ENCODE measurements around the gene IDE. TPM values are rescaled to one million over a fixed set of nuclear protein-coding genes. Genes with fewer than 3 reads are reported as not detected.

IDE gene
- total RNA-seq, 4 donors from 2014 or later = 22.6 to 59.7 (median 43.0) TPM

DNA sequence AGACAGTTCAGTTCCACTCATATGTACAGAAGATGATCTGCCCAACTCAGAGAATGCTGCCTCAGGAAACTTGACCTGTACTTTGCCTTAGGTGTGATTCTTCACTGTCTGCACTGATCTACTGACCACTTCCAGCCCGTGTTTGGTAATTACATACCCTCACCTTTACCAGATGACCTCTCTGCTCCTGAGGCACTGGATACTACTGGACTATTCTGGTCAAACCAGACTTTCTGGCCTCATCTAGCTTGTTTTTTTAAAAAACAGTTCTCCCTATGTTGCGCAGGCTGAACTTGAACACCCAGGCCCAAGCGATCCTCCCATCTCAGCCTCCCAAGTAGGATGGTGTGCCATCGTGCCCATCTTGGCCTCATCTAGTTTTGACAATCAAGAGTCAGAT, 26.2 kb downstream of the IDE start:
- TF ChIP-seq, protein P1, sequence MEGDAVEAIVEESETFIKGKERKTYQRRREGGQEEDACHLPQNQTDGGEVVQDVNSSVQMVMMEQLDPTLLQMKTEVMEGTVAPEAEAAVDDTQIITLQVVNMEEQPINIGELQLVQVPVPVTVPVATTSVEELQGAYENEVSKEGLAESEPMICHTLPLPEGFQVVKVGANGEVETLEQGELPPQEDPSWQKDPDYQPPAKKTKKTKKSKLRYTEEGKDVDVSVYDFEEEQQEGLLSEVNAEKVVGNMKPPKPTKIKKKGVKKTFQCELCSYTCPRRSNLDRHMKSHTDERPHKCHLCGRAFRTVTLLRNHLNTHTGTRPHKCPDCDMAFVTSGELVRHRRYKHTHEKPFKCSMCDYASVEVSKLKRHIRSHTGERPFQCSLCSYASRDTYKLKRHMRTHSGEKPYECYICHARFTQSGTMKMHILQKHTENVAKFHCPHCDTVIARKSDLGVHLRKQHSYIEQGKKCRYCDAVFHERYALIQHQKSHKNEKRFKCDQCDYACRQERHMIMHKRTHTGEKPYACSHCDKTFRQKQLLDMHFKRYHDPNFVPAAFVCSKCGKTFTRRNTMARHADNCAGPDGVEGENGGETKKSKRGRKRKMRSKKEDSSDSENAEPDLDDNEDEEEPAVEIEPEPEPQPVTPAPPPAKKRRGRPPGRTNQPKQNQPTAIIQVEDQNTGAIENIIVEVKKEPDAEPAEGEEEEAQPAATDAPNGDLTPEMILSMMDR (IDR thresholded peaks at IDR 0.05) = no peak
- no peak for TF ChIP-seq POLR2A (IDR thresholded peaks at IDR 0.05)
- Histone ChIP-seq H3K4me3 (no peak overlapping the region), H3K9me3 (no peaks in the 10 kb centered on the region), H3K27ac (no peak overlapping the region), H3K4me1 (no peaks in the 10 kb centered on the region), H3K27me3 (no peaks in the 10 kb centered on the region), H3K36me3 (no peaks in the 10 kb centered on the region)
- intact Hi-C loops (cut with DNase I; ENCODE audit: low total_unique reads) = no loop called here
- no peak for DNase-seq

DNA sequence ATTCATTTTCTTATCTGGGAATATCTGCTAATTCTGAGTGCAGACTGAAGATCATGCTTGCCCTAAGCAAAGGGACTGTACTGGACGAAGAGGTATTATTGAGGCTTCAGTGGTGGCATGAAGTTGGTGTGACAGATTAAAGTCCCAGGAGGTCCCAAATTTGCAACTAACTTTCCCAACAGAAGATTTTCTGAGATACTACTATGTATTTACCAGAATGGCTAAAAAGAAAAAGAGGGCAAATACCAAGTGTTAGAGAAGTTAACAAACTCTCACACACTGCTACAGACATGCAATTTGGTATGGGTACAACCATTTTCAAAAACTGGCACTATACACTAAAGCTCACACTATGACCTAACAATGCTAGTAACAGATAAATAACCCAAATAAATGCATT, 28.3 kb downstream of the IDE start:
- intact Hi-C loops (cut with DNase I; ENCODE audit: low total_unique reads) = no loop called here
- TF ChIP-seq POLR2A (IDR thresholded peaks at IDR 0.05) = no peak
- TF ChIP-seq, protein P1 (IDR thresholded peaks at IDR 0.05) = no peak
- Histone ChIP-seq H3K27me3 (no peaks in the 10 kb centered on the region), H3K36me3 (no peaks in the 10 kb centered on the region), H3K4me1 (no peaks in the 10 kb centered on the region), H3K27ac (no peak overlapping the region), H3K9me3 (no peaks in the 10 kb centered on the region), H3K4me3 (no peak overlapping the region)
- no peak for DNase-seq

GRCh38 chr10:92544296-92544695, 29.6 kb downstream of the IDE start:
- TF ChIP-seq POLR2A (IDR thresholded peaks at IDR 0.05) = no peak
- TF ChIP-seq, protein P1 (IDR thresholded peaks at IDR 0.05) = no peak
- no peak overlapping the region for H3K27ac ChIP-seq
- H3K4me3 ChIP-seq = no peak overlapping the region
- H3K36me3 ChIP-seq = no peaks in the 10 kb centered on the region
- intact Hi-C loops (cut with DNase I; ENCODE audit: low total_unique reads) = no loop called here
- no peaks in the 10 kb centered on the region for H3K27me3 ChIP-seq
- no peak for DNase-seq
- H3K9me3 ChIP-seq = no peaks in the 10 kb centered on the region
- H3K4me1 ChIP-seq = no peaks in the 10 kb centered on the region

DNA sequence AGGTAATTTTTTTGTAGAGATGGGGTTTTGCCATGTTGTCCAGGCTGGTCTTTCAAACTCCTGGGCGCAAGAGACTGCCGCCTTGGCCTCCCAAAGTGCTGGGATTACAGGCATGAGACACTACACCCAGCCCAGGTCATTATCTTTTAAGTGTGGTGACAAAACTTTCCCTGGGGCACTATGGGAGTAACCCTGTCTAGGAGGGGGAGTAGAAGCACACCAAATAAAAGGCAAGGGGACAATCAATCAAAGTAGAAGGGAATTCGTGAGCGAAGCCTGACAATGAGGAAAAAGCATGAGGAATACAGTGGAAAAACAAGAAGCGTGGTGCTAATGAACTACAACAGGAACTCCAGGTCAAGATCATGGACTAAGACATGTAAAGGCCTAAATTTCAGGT, 31.4 kb downstream of the IDE start:
- no peaks in the 10 kb centered on the region for H3K36me3 ChIP-seq
- H3K9me3 ChIP-seq = no peaks in the 10 kb centered on the region
- no peaks in the 10 kb centered on the region for H3K27me3 ChIP-seq
- H3K4me1 ChIP-seq = no peaks in the 10 kb centered on the region
- no peak for TF ChIP-seq POLR2A (IDR thresholded peaks at IDR 0.05)
- TF ChIP-seq, protein P1 (IDR thresholded peaks at IDR 0.05) = no peak
- intact Hi-C loops (cut with DNase I; ENCODE audit: low total_unique reads) = no loop called here
- H3K27ac ChIP-seq = no peak overlapping the region
- H3K4me3 ChIP-seq = no peak overlapping the region
- no peak for DNase-seq

- Histone ChIP-seq H3K9me3 (no peaks in the 10 kb centered on the region), H3K27ac (no peak overlapping the region), H3K4me3 (no peak overlapping the region), H3K4me1 (no peaks in the 10 kb centered on the region), H3K36me3 (no peaks in the 10 kb centered on the region), H3K27me3 (no peaks in the 10 kb centered on the region)
- intact Hi-C loops (cut with DNase I; ENCODE audit: low total_unique reads) = no loop called here
- DNase-seq = no peak
- TF ChIP-seq, protein P1 (IDR thresholded peaks at IDR 0.05) = no peak
- no peak for TF ChIP-seq POLR2A (IDR thresholded peaks at IDR 0.05)
Measured at GRCh38 chr10:92541583-92541982, 32.3 kb downstream of the IDE start.

Data from uterus (tissue), 4 donors.